ENCODE results near the gene CASP14. TPM values are rescaled to one million over a fixed set of nuclear protein-coding genes. Genes with fewer than 3 reads are reported as not detected.

The CASP14 gene
- total and polyA plus RNA-seq, 2 experiments from 2014 or later = not detected

- TF ChIP-seq REST (IDR thresholded peaks at IDR 0.05; ENCODE audit: unreplicated experiment) (no peak), ZNF331 (CRISPR knock-in tag; IDR thresholded peaks at IDR 0.05; ENCODE audit: low read depth) (no peak), EZH2phosphoT487 (IDR thresholded peaks at IDR 0.05; ENCODE audit: unreplicated experiment) (no peak), ZNF114 (CRISPR knock-in tag; IDR thresholded peaks at IDR 0.05) (no peak)
These were observed 1.4 kb downstream of the CASP14 start (continued) for GRCh38 chr19:15050639-15051038.

- Histone ChIP-seq H3F3A (replicated peaks; ENCODE audit: low read depth) (no peaks in the 10 kb centered on the region), H3K27me3 (ENCODE audit: insufficient read depth) (no peaks in the 10 kb centered on the region), H3K9me2 (ENCODE audit: insufficient read depth) (peaks cover 9% of the 10 kb centered on the region; the same call in 1 of the 2 replicates), H3K4me1 (ENCODE audit: insufficient read depth) (no peaks in the 10 kb centered on the region), H3K4me3 (no peak overlapping the region), H3K79me2 (replicated peaks; ENCODE audit: insufficient read depth) (no peaks in the 10 kb centered on the region), H3K36me3 (ENCODE audit: insufficient read depth) (no peaks in the 10 kb centered on the region), H4K20me1 (replicated peaks; ENCODE audit: insufficient read depth) (no peaks in the 10 kb centered on the region), H3K4me2 (no peak overlapping the region), H2AFZ (no peak overlapping the region; the same call in 1 of the 2 replicates), H3K27ac (ENCODE audit: low read depth) (no peak overlapping the region)
- H3K27me3 Mint-ChIP-seq (ENCODE audit: insufficient read depth, low read depth, poor library complexity) = peaks cover 5% of the 10 kb centered on the region
- no peak overlapping the region for H3K27ac Mint-ChIP-seq
- H3K36me3 Mint-ChIP-seq (ENCODE audit: low read depth) = peaks cover 24% of the 10 kb centered on the region
- DNase-seq (ENCODE audit: low spot score) (no peak), ATAC-seq (no peak)
- H3K9me3 Mint-ChIP-seq = peaks cover 81% of the 10 kb centered on the region
- no peaks in the 10 kb centered on the region for H3K4me1 Mint-ChIP-seq
- H3K4me3 Mint-ChIP-seq = no peak overlapping the region
- no peak for TF ChIP-seq CTCF (conservative IDR thresholded peaks at IDR 0.05; ENCODE audit: low read depth in 2 of 2)
- TF ChIP-seq JUNB (IDR thresholded peaks at IDR 0.05; ENCODE audit: unreplicated experiment) = no peak
- TF ChIP-seq CREB1 (CRISPR knock-in tag; IDR thresholded peaks at IDR 0.05; ENCODE audit: low read depth) = no peak
- no peak for TF ChIP-seq STAT1 (IDR thresholded peaks at IDR 0.05; ENCODE audit: unreplicated experiment)
- no peak for TF ChIP-seq ZNF331 (CRISPR knock-in tag; IDR thresholded peaks at IDR 0.05; ENCODE audit: low read depth)
- no peak for TF ChIP-seq EZH2phosphoT487 (IDR thresholded peaks at IDR 0.05; ENCODE audit: unreplicated experiment)
- no peak for TF ChIP-seq ETS1 (IDR thresholded peaks at IDR 0.05)
- no peak for TF ChIP-seq ZNF462 (CRISPR knock-in tag; IDR thresholded peaks at IDR 0.05)
These were observed 12.8 kb downstream of the CASP14 start for GRCh38 chr19:15062036-15062435.
